SK-N-MC (cell line): ENCODE data around the gene DGKB.

Experiments used
- DNase-seq: peaks from one replicate; pipeline ENCODE4 v3.0.0-alpha.2; 2011; ENCODE audit warnings: low read depth, low spot score
- H3K27ac ChIP-seq: fragments of 200-600 bp; sonication (generic); 2 replicates; pipeline ENCODE4 v1.5.1; 2016; ENCODE audit warnings: mixed run types
- H3K36me3 ChIP-seq: fragments of 200-600 bp; sonication (generic); 2 replicates; pipeline ENCODE4 v1.6.1; 2017; ENCODE audit warnings: antibody characterized with exemption, low read length, mixed read lengths; ENCODE audit not compliant: insufficient read depth
- H3K4me3 ChIP-seq: fragments of 200-600 bp; sonication (generic); 2 replicates; pipeline ENCODE4 v1.5.1; 2016
- H3K9ac ChIP-seq: fragments of 200-600 bp; sonication (generic); 2 replicates; pipeline ENCODE4 v1.8.0; 2017; ENCODE audit warnings: mixed run types, mixed read lengths; ENCODE audit not compliant: insufficient read length
- H3K9me3 ChIP-seq: fragments of 200-600 bp; sonication (generic); 2 replicates; pipeline ENCODE4 v1.6.1; 2017; ENCODE audit warnings: low read depth, mild to moderate bottlenecking, antibody characterized with exemption, low read length, moderate library complexity, mixed read lengths
- EZH2 ChIP-seq: fragments of 200-600 bp; sonication (generic); IDR thresholded peaks from one replicate; pipeline ENCODE4 v1.6.1; 2017; ENCODE audit warnings: antibody characterized with exemption
- FOXP2 ChIP-seq: optimal IDR thresholded peaks from 2 replicates; pipeline ENCODE3; 2011; ENCODE audit warnings: mild to moderate bottlenecking, moderate library complexity; ENCODE audit not compliant: insufficient read depth; ENCODE audit errors: extremely low read length, control extremely low read depth
- POLR2AphosphoS5 ChIP-seq: IDR thresholded peaks from 2 replicates; pipeline ENCODE4 v1.6.1; 2012; ENCODE audit warnings: mild to moderate bottlenecking, low read depth, low read length, borderline replicate concordance

Gene DGKB

DNA sequence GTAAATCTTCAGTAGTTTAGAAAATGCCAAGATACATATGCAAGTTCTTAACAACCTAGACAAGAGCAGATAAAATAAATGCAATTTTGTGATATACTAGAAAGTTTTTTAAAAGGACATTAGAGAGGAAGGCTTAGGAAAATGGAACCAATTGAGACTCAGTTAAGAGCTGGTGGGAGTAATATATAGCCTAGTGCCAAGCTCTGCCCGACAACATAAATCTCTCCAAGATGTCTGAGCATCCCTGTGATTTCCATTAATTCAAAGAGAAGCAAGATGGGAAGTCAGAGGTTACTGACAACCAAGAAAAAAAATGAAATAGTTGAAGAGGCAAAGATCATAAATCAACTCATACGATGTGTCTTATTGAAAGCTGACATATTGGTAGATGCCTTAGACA lies 74.5 kb downstream of the DGKB start:
- Histone ChIP-seq H3K27ac (no peak overlapping the region), H3K9me3 (no peaks in the 10 kb centered on the region), H3K9ac (no peak overlapping the region), H3K36me3 (no peaks in the 10 kb centered on the region), H3K4me3 (no peak overlapping the region)
- no peak for TF ChIP-seq EZH2
- no peak for TF ChIP-seq FOXP2
- no peak for TF ChIP-seq POLR2AphosphoS5
- DNase-seq: no peak

DNA sequence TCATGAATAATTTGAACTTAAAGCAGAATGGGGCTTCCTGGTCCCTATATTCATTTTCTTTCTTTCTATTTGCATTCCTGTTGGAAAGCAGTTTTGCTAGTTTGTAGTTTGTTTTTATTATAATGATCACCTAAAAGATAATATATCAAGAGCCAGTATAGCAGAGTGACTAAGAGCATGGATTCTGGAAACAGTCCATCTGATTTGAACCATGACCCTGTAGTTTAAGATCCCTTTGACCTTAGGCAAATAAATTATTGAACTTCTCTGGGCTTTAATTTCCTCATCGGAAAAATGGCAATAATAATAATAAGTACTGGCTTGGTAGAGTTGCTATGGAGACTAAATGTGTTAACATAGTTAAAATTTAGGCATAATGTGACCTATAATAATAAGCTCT lies 76.1 kb downstream of the DGKB start:
- Histone ChIP-seq H3K9ac (no peak overlapping the region), H3K9me3 (no peaks in the 10 kb centered on the region), H3K27ac (no peak overlapping the region), H3K4me3 (no peak overlapping the region), H3K36me3 (no peaks in the 10 kb centered on the region)
- TF ChIP-seq POLR2AphosphoS5: no peak
- no peak for TF ChIP-seq EZH2
- no peak for TF ChIP-seq FOXP2
- DNase-seq: no peak

DNA sequence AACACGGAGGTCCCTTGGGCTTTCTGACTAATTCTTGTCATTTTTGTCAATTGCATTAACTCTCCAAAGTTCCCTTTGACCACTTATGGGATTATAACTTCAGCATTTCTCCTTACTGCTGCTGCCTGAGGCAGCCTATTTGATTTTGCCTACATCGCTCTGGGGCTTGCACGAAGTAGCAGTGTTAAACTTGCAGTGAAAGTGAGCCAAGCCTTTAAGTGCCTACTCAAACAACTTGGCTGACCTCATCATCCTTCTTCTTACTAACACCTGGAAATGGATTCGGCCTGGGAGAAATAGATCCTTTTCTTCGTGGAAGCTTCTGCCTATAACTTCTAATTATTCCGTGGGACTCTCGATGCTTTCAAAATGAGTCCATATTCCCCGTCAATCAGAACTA lies 76.6 kb downstream of the DGKB start:
- DNase-seq: no peak
- TF ChIP-seq EZH2: no peak
- no peak for TF ChIP-seq POLR2AphosphoS5
- TF ChIP-seq FOXP2: no peak

DNA sequence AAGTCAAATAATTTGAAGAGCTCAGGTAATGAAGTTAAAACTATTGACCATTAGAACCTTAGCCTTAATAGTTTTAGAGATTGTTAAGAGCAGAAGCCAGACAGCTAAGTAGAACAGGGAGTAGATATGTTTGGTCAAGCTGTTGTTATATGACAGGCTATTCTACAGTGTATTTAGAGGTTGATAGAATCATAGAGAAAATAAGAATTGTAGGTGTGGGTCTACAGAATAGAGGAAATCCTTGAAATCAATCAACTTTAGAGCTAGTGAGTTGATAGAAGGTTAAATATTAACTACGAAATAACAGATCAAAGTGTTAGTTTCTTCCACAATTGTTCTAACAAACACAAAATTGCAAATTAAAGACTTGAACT lies 80.1 kb downstream of the DGKB start:
- Histone ChIP-seq H3K4me3 (no peak overlapping the region), H3K9me3 (no peaks in the 10 kb centered on the region), H3K36me3 (no peaks in the 10 kb centered on the region), H3K9ac (no peak overlapping the region), H3K27ac (no peak overlapping the region)
- DNase-seq: no peak
- TF ChIP-seq FOXP2 (no peak), POLR2AphosphoS5 (no peak), EZH2 (no peak)

More for the DNA sequence above, 76.6 kb downstream of the DGKB start:
- Histone ChIP-seq H3K4me3 (no peak overlapping the region), H3K9ac (no peak overlapping the region), H3K27ac (no peak overlapping the region), H3K36me3 (no peaks in the 10 kb centered on the region), H3K9me3 (no peaks in the 10 kb centered on the region)

DNA sequence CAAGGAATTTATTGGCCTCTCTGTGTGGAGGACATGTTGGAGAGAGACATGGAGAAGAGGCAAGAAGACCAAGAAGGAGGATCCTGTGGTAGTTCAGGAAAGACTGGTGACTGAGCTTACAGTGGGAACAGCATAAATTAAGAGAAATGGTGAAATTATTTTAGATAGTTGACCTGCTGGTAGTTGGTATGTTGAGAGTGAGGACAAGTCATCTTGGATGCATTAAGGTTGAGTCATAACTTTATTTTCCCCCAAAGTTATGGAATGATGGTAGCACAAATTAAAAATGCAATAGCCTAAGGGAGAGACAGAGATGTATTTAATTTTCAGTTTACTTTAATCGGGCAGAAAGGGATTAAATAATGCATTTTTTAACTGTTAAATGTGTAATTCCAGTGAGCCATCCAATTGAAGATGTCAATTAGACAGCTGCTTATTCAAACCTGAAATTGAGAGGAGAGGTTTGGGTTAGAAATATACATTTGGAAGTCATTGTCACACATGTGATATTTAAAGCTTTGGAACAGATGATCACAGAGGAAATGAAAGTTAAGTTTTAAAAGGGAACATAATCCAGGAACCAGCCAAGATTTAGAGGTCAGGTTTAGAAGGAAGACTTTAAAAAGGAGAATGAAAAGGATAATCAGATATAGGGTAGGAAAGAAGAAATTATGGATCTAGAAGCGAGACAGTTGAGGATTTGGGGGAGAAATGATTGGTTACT lies 80.6 kb downstream of the DGKB start:
- Histone ChIP-seq H3K9ac (no peak overlapping the region), H3K36me3 (no peaks in the 10 kb centered on the region), H3K27ac (no peak overlapping the region), H3K4me3 (no peak overlapping the region), H3K9me3 (no peaks in the 10 kb centered on the region)
- no peak for DNase-seq
- no peak for TF ChIP-seq FOXP2
- no peak for TF ChIP-seq POLR2AphosphoS5
- no peak for TF ChIP-seq EZH2

DNA sequence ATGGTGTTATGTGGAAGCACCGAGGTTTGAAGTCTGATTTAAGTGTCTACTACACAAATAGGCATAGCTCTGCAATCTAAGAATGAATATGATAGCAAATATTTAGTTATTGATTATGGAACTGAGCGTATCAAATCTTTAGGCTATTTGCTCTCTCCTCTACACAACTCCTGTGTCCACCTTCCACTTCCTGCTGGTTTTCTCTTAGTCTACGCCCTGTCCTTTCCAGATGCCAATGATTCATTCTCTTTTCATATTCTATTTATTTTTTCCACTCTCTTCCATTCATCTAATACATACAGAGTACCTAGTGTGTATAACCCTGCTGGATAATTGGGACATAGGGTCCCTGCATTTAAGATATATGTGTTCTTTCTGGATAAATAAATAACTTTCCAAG lies 83.7 kb downstream of the DGKB start:
- Histone ChIP-seq H3K27ac (no peak overlapping the region), H3K36me3 (no peaks in the 10 kb centered on the region), H3K9ac (no peak overlapping the region), H3K4me3 (no peak overlapping the region), H3K9me3 (no peaks in the 10 kb centered on the region)
- no peak for DNase-seq
- no peak for TF ChIP-seq EZH2
- TF ChIP-seq FOXP2: no peak
- TF ChIP-seq POLR2AphosphoS5: no peak

DNA sequence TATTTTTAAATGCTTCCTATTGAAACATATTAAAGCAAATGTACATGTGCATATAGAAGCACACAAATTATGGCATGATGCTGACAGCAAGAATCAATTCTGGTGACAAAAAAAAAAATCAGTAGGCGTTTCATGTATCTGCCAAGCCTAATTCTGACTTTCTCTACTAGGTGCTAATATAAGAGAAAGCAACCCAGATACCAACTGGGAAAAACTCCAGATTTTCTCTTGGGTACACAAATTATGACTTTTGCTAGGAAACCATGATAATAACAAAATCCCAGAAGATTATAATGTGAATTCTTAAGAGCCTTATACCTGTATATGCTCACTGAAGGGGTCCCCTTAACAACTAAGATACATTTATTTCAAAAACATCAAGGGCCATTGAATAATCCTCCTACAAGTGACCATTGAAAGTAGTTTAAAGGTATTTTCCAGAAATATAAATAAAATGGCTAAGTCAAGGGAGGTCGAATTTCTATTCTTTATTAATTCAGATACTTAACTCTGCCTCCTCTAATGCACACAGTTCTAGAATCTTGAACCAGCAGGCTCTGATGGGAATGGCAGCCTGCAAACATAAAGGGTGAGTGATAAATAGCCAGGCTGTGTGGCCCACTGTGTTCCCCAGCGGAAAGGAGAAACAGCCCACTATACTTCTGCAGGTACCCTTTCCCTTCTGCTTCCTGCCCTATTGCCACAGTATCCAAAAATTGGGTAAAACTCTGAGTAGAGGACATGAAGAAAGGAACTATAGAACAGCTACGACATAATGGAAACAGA lies 84.5 kb downstream of the DGKB start:
- Histone ChIP-seq H3K4me3 (no peak overlapping the region), H3K27ac (no peak overlapping the region), H3K9ac (no peak overlapping the region), H3K9me3 (no peaks in the 10 kb centered on the region), H3K36me3 (no peaks in the 10 kb centered on the region)
- DNase-seq: no peak
- TF ChIP-seq FOXP2 (no peak), EZH2 (no peak), POLR2AphosphoS5 (no peak)

DNA sequence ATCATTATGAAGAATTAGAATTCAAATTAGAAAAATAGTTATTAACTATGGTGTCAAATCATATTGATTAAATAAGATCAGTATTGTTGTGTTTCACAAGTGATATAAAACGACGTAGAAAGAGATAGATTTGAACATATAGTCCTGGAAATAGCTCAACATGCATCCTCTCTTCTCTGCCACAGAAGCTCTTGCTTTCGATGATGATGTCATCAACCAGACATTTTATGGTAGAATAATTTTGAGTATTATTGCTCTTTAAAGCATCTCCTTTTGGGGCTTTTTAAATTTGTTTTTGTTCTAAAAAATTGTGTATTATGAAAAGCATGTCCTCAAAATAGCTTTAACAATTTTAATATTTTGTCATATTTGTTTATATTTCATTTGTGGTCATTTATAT lies 95.0 kb downstream of the DGKB start:
- no peak for TF ChIP-seq EZH2
- TF ChIP-seq POLR2AphosphoS5: no peak
- TF ChIP-seq FOXP2: no peak
- no peak for DNase-seq
- Histone ChIP-seq H3K9me3 (no peaks in the 10 kb centered on the region), H3K4me3 (no peak overlapping the region), H3K9ac (no peak overlapping the region), H3K27ac (peak overlapping the region; percentile 78; the same call in 1 of the 2 replicates), H3K36me3 (no peaks in the 10 kb centered on the region)

DNA sequence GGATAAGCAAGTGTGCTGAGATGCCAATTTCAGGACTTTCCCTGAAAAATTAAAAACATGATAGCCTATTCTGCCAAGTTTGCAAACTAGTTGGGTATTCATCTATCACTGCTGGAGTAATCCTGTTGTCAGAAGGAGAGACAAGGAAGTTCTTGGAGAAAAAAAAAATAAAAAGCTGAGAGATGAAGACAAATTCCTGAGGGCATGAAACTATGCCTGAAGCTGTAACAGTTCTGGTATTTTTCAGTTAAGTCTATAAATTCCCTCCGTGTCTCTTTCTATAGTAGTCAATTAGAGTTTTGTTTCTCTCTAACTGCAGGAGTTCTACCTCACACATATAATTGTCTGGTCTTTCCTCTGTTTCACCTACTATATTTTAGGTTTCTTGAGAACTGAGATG lies 95.7 kb downstream of the DGKB start:
- peak; percentile 10 for DNase-seq
- TF ChIP-seq FOXP2 (no peak), POLR2AphosphoS5 (no peak)
- Histone ChIP-seq H3K27ac (peak overlapping the region; percentile 78), H3K36me3 (no peaks in the 10 kb centered on the region), H3K9me3 (no peaks in the 10 kb centered on the region), H3K4me3 (peak overlapping the region; percentile 23), H3K9ac (peak overlapping the region; percentile 43)
